Superior temporal gyrus (tissue), 1 donor: ENCODE results near the gene SCCPDH.

Source experiments
- DNase-seq: peaks from one replicate; pipeline ENCODE4 v3.0.0-alpha.2; 2016; ENCODE audit errors: extremely low spot score

The SCCPDH gene

DNA sequence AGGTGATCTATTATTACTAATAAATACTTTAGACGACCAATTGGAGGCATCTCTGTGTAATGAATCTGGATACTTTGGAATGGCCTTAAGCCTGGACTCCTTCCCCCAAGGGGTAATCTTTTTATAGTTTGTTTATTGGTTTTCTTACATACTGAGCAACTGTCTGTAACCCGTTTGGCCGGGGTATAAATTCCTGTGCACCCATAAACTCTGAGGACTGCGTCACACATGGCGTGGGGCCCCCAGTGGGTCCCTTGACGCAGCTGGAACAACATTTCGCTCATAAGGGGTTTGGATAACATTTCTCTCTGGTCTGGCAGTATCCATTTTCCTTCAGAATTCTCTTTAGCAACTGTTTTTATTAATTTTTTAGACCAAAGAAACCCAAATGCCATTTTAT is 26.5 kb downstream of the SCCPDH start:
- DNase-seq, result no peak

DNA sequence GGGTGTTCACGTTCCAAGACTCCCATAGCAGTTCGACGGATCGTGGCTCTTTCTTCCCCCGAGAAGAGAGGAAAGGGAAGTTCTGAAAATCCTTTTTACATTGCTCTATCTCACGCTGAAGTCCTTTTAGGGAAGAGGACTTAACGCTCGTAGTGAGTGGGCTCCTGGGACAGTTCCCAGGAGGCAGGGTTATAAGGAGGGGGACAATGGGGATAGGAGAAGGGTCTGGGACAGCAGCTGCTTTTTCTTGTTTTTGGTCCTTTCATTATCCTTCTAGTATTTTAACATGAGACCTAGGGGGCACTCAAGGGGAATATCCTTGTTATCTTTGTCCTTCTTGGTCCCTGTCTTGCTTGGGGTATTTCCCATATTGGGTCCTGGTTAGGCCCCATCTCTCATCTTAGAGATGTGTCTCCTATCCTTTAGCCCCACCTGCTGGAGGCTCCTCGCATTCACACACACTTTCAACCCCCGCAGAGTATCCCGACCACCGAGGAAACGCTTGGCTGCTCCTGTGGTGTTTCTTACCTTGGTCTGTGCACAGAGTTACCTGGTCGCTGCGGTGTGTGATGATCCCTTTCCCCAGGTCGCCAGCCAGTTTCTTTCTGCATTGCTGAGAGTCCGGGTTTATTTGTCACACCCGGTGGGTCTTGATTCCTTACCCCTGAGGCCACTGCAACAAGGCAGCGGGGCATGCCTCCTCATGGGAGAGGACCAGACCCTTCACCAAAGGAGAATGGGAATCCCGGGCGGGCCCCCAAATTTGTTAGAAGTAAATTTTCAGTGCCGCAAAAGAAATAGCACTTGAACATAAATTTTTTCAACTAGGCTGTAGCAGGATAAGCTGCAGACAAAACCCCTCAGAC is 29.7 kb downstream of the SCCPDH start:
- DNase-seq, result peak; percentile 78

DNA sequence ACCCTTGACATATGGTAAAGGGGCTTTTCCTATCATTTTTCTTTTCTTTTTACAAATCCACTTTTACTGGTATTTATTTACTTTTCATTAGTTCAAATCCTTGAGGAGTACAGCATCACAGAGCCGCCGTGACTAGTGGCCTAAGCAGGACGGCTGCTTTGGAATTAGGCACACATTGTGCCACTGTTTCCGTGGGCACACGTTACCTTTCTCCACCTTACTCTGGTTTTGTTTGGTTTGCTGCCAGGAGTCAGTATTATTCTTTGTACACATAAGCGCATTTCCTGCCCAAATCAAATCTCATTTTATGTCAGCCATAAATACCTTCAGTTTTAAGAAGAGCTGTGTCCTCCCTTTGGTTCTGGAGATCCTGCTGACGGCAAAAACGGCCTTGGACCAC is 31.2 kb downstream of the SCCPDH start:
- DNase-seq, result no peak

- DNase-seq, result no peak
Measured at GRCh38 chr1:246760422-246761347, 36.5 kb downstream of the SCCPDH start.

GRCh38 chr1:246761396-246761795 is 37.2 kb downstream of the SCCPDH start:
- DNase-seq, result no peak

- no peak for DNase-seq
Measured at GRCh38 chr1:246765521-246765920, 41.3 kb downstream of the SCCPDH start.

DNA sequence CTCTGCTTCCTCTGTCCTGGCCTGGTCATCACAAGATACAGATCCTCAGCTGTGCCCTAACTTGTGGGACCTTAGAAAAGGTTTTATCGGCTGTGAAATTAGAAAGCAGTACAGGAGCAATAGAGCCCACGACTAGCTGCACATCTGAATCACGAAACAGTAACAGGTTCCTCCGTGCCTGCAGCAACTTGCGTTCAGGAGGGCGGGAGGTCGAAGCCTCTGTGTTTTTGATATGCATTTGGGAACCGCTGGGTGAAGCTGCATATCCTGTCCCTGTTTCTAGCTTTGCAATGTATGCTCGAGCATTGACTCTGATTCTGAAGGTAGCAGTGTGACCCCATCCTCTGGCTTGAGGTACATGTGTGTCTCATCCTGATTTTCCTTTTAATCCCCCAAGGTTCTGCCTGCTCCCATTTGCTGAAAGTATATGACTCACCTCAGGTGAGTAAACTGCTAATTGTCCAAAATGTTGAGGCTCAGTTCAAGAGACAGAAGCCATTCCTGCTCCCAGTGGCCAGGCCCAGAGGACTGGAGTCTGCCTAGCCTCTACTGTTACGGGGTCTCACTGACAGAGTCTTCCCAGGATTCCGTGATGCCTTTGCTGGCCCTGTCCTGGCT is 44.3 kb downstream of the SCCPDH start:
- no peak for DNase-seq

DNA sequence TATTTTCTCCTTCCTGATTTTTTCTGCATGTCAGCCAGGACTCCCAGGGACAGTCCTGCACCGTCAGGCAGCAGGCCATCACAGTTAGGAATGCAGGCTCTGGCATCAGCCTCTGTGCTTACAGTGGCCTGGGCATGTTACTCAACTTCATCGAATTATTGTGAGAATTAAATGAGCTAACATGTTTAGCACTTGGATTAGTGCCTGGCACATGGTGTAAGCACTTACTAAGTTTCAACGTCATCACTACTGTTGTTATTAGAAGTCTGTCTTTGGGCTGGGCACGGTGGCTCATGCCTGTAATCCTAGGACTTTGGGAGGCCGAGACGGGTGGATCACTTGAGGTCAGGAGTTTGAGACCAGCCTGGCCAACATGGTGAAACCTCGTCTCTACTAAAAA is 45.1 kb downstream of the SCCPDH start:
- no peak for DNase-seq

DNA sequence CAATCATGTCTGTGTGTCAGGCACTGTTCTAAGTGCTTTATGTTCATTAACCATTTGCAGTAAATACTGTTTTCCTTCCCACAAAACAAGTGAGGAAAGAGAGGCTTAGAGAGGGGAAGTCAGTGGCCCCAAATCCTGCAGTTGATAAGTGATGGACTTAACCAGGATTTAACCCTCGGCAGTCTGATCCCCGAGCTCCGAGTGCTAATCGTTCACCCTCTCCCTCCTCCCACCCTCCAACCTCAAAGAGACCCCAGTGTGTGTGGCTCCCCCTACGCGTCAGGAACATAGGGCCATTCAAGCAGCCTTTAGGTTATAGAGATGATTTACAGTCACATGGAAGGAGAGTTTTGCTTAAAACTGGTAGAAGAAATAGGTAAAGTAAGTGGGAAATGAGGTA is 47.2 kb downstream of the SCCPDH start:
- no peak for DNase-seq

GRCh38 chr1:246772686-246773085 is 48.5 kb downstream of the SCCPDH start:
- DNase-seq, result no peak

GRCh38 chr1:246773213-246773641 is 49.0 kb downstream of the SCCPDH start:
- DNase-seq, result no peak

- no peak for DNase-seq
Measured at GRCh38 chr1:246775531-246776385, 51.5 kb downstream of the SCCPDH start.

DNA sequence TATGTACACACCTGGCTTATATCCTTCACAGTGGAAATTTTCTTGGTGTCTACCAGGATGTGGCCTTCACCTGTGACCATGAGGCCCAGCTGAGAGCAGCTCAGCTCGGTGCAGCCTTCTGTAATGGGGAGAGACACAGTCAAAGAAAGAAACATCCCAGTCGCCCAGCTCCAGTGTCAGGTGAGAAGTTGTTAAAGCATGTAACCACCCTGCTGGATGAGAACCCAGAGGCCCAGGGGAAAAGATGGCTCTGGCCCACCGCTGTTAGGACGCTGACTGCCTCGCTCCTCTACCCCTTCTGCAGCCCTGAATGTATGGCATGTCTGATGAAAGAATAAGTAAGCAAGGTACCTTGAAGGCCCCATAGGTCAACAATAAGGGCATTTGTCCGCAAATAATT is 52.7 kb downstream of the SCCPDH start:
- DNase-seq, result no peak

- no peak for DNase-seq
Measured at GRCh38 chr1:246778663-246779062, 54.5 kb downstream of the SCCPDH start.

DNA sequence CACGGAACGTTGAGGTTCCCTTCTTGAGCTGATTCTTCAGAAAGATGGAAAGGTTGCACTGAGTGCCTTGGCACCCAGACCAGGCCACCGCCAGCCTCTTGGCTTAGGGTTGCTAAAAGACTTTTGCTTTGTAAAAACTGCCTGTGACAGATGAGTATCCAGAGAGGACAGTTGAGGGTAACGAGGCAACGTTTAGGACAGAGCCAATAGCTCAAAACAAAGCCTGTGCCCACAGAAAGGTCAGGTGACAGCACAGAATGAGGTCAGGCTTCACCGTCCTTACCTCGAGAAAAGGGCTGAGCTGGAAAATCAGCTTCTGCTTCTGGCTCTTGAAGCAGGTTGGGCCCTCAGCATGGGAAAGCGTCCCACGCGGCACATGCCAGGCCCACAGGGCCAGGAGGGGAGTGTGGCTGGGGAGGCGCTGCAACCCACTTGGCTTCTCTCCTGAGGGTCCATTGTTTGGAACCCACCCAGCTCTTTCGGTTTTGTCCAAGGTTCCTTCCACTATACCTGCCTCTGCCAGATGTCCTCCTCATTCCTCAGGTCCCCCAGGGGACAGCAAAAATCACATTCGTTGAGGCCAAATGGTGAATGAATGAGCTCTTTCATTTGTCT is 55.5 kb downstream of the SCCPDH start:
- no peak for DNase-seq

- no peak for DNase-seq
Measured at GRCh38 chr1:246780264-246780663, 56.1 kb downstream of the SCCPDH start.

- no peak for DNase-seq
Measured at GRCh38 chr1:246781212-246781611, 57.0 kb downstream of the SCCPDH start.

DNA sequence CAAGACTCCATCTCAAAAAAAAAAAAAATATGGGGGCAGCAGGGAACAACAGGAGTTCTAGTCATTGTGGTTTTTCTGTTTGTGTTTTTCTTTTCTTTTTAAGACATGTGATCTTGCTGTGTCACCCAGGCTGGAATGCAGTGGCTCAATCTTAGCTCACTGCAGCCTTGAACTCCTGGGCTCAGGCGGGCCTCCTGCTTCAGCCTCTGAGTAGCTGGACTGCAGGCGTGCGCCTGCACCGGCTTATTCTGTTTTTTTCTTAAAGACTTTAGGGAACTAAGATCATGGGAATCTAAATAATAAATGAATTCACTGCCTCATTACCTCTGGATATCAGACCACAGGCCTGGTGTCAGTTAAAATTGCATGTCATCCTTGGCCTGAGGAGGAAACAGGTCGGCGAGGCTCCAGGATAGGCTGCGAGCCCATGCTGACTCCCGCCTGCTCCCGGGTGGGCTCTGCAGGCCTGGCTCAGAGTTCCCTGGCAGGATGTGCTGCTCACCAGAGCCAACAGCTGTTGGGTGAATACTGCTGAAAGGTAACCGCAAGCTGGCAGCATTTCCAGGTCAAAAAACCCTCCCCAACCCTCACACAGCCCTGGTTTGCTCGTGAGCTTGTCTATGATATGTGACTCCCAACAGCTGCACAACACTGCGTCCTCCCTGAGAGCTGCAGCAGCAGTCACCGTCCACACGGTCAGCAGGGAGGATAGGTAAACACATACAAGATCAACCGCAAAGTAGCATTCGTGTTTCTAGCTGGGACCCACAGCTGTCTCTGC is 58.1 kb downstream of the SCCPDH start:
- no peak for DNase-seq

- peak; percentile 47 for DNase-seq
Measured at GRCh38 chr1:246784621-246785493, 60.6 kb downstream of the SCCPDH start.
